ENCODE measurements around the gene VPS39. TPM values are rescaled to one million over a fixed set of nuclear protein-coding genes. Genes with fewer than 3 reads are reported as not detected.

VPS39 gene
- total and polyA plus RNA-seq, 2 of the 8 experiments (the other 6 are each of a cell fraction or from before 2014, with no cell fraction given) = 34.4 to 36.6 TPM

- TF ChIP-seq, protein P1, sequence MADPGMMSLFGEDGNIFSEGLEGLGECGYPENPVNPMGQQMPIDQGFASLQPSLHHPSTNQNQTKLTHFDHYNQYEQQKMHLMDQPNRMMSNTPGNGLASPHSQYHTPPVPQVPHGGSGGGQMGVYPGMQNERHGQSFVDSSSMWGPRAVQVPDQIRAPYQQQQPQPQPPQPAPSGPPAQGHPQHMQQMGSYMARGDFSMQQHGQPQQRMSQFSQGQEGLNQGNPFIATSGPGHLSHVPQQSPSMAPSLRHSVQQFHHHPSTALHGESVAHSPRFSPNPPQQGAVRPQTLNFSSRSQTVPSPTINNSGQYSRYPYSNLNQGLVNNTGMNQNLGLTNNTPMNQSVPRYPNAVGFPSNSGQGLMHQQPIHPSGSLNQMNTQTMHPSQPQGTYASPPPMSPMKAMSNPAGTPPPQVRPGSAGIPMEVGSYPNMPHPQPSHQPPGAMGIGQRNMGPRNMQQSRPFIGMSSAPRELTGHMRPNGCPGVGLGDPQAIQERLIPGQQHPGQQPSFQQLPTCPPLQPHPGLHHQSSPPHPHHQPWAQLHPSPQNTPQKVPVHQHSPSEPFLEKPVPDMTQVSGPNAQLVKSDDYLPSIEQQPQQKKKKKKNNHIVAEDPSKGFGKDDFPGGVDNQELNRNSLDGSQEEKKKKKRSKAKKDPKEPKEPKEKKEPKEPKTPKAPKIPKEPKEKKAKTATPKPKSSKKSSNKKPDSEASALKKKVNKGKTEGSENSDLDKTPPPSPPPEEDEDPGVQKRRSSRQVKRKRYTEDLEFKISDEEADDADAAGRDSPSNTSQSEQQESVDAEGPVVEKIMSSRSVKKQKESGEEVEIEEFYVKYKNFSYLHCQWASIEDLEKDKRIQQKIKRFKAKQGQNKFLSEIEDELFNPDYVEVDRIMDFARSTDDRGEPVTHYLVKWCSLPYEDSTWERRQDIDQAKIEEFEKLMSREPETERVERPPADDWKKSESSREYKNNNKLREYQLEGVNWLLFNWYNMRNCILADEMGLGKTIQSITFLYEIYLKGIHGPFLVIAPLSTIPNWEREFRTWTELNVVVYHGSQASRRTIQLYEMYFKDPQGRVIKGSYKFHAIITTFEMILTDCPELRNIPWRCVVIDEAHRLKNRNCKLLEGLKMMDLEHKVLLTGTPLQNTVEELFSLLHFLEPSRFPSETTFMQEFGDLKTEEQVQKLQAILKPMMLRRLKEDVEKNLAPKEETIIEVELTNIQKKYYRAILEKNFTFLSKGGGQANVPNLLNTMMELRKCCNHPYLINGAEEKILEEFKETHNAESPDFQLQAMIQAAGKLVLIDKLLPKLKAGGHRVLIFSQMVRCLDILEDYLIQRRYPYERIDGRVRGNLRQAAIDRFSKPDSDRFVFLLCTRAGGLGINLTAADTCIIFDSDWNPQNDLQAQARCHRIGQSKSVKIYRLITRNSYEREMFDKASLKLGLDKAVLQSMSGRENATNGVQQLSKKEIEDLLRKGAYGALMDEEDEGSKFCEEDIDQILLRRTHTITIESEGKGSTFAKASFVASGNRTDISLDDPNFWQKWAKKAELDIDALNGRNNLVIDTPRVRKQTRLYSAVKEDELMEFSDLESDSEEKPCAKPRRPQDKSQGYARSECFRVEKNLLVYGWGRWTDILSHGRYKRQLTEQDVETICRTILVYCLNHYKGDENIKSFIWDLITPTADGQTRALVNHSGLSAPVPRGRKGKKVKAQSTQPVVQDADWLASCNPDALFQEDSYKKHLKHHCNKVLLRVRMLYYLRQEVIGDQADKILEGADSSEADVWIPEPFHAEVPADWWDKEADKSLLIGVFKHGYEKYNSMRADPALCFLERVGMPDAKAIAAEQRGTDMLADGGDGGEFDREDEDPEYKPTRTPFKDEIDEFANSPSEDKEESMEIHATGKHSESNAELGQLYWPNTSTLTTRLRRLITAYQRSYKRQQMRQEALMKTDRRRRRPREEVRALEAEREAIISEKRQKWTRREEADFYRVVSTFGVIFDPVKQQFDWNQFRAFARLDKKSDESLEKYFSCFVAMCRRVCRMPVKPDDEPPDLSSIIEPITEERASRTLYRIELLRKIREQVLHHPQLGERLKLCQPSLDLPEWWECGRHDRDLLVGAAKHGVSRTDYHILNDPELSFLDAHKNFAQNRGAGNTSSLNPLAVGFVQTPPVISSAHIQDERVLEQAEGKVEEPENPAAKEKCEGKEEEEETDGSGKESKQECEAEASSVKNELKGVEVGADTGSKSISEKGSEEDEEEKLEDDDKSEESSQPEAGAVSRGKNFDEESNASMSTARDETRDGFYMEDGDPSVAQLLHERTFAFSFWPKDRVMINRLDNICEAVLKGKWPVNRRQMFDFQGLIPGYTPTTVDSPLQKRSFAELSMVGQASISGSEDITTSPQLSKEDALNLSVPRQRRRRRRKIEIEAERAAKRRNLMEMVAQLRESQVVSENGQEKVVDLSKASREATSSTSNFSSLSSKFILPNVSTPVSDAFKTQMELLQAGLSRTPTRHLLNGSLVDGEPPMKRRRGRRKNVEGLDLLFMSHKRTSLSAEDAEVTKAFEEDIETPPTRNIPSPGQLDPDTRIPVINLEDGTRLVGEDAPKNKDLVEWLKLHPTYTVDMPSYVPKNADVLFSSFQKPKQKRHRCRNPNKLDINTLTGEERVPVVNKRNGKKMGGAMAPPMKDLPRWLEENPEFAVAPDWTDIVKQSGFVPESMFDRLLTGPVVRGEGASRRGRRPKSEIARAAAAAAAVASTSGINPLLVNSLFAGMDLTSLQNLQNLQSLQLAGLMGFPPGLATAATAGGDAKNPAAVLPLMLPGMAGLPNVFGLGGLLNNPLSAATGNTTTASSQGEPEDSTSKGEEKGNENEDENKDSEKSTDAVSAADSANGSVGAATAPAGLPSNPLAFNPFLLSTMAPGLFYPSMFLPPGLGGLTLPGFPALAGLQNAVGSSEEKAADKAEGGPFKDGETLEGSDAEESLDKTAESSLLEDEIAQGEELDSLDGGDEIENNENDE (IDR thresholded peaks at IDR 0.05; ENCODE audit: insufficient replicate concordance, low read length) = no peak
- no peak for TF ChIP-seq CREB1 (IDR thresholded peaks at IDR 0.05)
These were observed 5.4 kb upstream of the VPS39 start (continued) for GRCh38 chr15:42213511-42213910.
